SK-MEL-5 (cell line): Measurements from ENCODE around the gene ICOSLG. TPM values are rescaled to one million over a fixed set of nuclear protein-coding genes. Genes with fewer than 3 reads are reported as not detected.
"Not testable (repeated sequence)": the region's sequence is repeated elsewhere in the genome, so short reads cannot be mapped to it uniquely, and the experiment has no call there.

Experiments
- DNase-seq: peaks from one replicate; pipeline ENCODE4 v3.0.0-alpha.2; 2016; ENCODE audit warnings: low read depth, low spot score
- in situ Hi-C: cut with HindIII; loops from 2 replicates; pipeline ENCODE4 v1.10.0; 2016; ENCODE audit warnings: low sequenced_read_pairs, high pct_unique_total_duplicates, low pct_unique_long_range_greater_than_20kb
- polyA plus RNA-seq, 2 experiments: library from polyadenylated mRNA; depleted of rRNA; stranded (reverse); fragments of >200 nt; gene quantifications; 2 replicates each; pipeline ENCODE4 v1.2.3, GENCODE V29; 2015
- total RNA-seq: library from RNA; depleted of rRNA; stranded (reverse); fragments of >200 nt; shearing (Covaris generic); gene quantifications from 2 replicates; pipeline ENCODE4 v1.2.3, GENCODE V29; 2014; rRNA removed

Gene ICOSLG
- 0.05 and 0.29 TPM in 2 replicates for total RNA-seq
- polyA plus RNA-seq (2015; cell fraction: cytosol; rRNA removed) = 0.43 and 2.6 TPM in 2 replicates
- 1.5 and 2.7 TPM in 2 replicates for polyA plus RNA-seq (2015; cell fraction: nucleus; rRNA removed)

GRCh38 chr21:44240842-44241241, at the start of gene ICOSLG:
Gene ICOSLG (minus strand): TSS chr21:44240943. CDS start chr21:44240817, 126 bp downstream.
- DNase-seq, in situ Hi-C loops: not testable (repeated sequence)

- no peak for DNase-seq
- in situ Hi-C loops = no loop called here
Observed at GRCh38 chr21:44289381-44290010, 48.8 kb upstream of the ICOSLG start.

- DNase-seq = no peak
- in situ Hi-C loops = no loop called here
Observed at GRCh38 chr21:44288251-44289110, 47.7 kb upstream of the ICOSLG start.

- in situ Hi-C loops = no loop called here
- no peak for DNase-seq
Observed at GRCh38 chr21:44286716-44287632, 46.2 kb upstream of the ICOSLG start.

GRCh38 chr21:44286086-44286715, 45.5 kb upstream of the ICOSLG start:
- in situ Hi-C loops = no loop called here
- DNase-seq = no peak

- in situ Hi-C loops = no loop called here
Observed at GRCh38 chr21:44285138-44285992, 44.6 kb upstream of the ICOSLG start, which contains the start of gene AIRE. Gene AIRE (plus strand): TSS chr21:44285876. CDS start chr21:44286007, 131 bp downstream.

GRCh38 chr21:44283948-44284347, 43.2 kb upstream of the ICOSLG start:
- in situ Hi-C loops = no loop called here
- no peak for DNase-seq

More at GRCh38 chr21:44285138-44285992, 44.6 kb upstream of the ICOSLG start, which contains the start of gene AIRE:
- DNase-seq = no peak

- in situ Hi-C loops = not testable (repeated sequence)
Observed at GRCh38 chr21:44283211-44283785, 42.6 kb upstream of the ICOSLG start.

GRCh38 chr21:44282370-44282769, 41.6 kb upstream of the ICOSLG start:
- in situ Hi-C loops = no loop called here
- no peak for DNase-seq

More at GRCh38 chr21:44283211-44283785, 42.6 kb upstream of the ICOSLG start:
- DNase-seq = not testable (repeated sequence)

GRCh38 chr21:44281801-44282200, 41.1 kb upstream of the ICOSLG start:
- DNase-seq = no peak
- in situ Hi-C loops = no loop called here

GRCh38 chr21:44279354-44280260, 38.9 kb upstream of the ICOSLG start:
- DNase-seq = no peak
- in situ Hi-C loops = no loop called here

GRCh38 chr21:44275041-44275440, 34.3 kb upstream of the ICOSLG start:
- in situ Hi-C loops = no loop called here
- no peak for DNase-seq

GRCh38 chr21:44273046-44273445, 32.3 kb upstream of the ICOSLG start:
- in situ Hi-C loops = no loop called here
- DNase-seq = no peak

- in situ Hi-C loops = no loop called here
- DNase-seq = no peak
Observed at GRCh38 chr21:44272284-44272858, 31.6 kb upstream of the ICOSLG start.
